GM21360 (cell line): Measurements from ENCODE around the gene RCSD1.

Source experiments
- ATAC-seq: cut with Tn5 transposase; IDR thresholded peaks from one replicate; pipeline ENCODE4 v1.9.1; 2021; ENCODE audit warnings: mild to moderate bottlenecking, moderate library complexity; ENCODE audit not compliant: unreplicated experiment

Gene RCSD1

GRCh38 chr1:167640051-167640450 lies 10.0 kb downstream of the RCSD1 start:
- ATAC-seq: no peak

GRCh38 chr1:167641786-167642500 lies 11.9 kb downstream of the RCSD1 start:
- ATAC-seq: no peak

DNA sequence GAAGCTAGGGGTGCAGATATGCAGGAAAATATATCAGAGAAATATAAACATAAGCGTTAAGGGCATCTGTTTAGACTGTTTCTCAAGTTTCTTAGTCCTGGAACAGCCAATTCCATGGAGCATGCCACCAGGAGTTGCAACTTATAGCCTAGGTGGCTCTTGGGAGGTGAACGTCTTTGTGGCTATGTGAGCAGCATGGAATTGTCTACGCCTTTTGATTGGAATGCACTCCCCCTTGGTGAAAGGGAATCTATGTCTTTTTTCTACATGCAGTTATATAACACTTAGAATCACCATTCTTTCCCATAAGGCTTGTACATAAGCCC lies 12.4 kb downstream of the RCSD1 start:
- no peak for ATAC-seq

DNA sequence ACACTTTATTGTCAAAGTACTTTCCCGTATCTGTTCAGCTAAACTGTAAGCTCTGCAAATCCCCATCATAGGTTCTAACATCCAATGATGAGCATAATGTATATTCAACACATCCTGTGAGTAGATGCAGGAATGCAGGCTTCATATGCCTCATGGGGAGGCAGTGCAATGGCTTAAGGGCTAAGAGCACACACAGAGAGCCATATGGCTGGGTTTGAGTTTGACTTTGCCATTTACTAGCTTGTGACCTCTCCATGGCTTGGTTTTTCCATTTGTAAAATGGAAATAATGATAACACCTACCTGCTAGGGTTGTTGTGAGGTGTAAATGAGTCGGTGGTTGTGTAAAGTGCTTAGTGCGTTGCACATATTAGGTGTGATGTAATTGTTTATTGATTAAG lies 13.4 kb downstream of the RCSD1 start:
- ATAC-seq: no peak

GRCh38 chr1:167644551-167644950 lies 14.5 kb downstream of the RCSD1 start:
- ATAC-seq: no peak

- ATAC-seq: no peak
Observed at GRCh38 chr1:167645140-167645541, 15.1 kb downstream of the RCSD1 start.

GRCh38 chr1:167645625-167646414 lies 15.8 kb downstream of the RCSD1 start:
- ATAC-seq: no peak

GRCh38 chr1:167648252-167648849 lies 18.3 kb downstream of the RCSD1 start:
- ATAC-seq: no peak

DNA sequence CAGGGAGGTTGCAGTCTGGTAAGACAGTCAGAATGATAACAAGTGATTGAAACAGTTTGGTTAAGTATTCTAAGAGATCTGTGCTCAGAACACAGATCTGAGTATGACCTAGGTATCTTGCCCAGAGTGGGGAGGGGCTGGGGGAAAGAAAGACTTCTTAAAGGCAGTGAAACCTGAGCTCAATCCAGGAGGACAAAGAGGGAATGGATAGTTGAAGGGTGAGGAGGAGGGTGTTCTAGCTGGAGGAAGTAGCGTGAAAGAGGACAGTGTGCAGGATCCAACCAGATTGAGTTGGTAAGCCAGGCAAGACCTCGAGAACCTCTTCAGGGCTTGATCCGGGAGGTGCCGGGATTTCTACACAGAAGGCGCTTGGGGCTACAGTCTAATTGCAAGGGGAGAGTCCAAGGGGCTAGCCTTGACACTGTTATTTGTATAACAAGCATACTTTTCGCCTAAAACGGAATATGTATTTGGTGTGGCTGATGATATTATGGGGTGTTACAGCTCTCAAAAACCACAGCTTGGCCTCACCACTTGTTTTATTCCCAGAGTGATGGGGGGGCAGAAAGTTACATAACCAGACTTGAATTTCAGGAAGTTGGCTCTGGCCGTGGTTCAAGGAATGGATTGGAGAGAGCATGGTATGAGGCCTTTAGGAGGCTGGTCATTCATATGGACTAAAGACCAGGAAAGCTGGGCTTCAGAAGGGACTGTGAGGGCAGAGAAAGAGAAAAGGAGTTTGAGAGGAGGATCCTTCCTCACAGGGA lies 19.1 kb downstream of the RCSD1 start:
- no peak for ATAC-seq

- ATAC-seq: peak; percentile 58
Observed at GRCh38 chr1:167650269-167651160, 20.5 kb downstream of the RCSD1 start.

GRCh38 chr1:167651161-167651693 lies 21.2 kb downstream of the RCSD1 start:
- no peak for ATAC-seq

GRCh38 chr1:167654975-167655575 lies 25.0 kb downstream of the RCSD1 start:
- ATAC-seq: no peak

DNA sequence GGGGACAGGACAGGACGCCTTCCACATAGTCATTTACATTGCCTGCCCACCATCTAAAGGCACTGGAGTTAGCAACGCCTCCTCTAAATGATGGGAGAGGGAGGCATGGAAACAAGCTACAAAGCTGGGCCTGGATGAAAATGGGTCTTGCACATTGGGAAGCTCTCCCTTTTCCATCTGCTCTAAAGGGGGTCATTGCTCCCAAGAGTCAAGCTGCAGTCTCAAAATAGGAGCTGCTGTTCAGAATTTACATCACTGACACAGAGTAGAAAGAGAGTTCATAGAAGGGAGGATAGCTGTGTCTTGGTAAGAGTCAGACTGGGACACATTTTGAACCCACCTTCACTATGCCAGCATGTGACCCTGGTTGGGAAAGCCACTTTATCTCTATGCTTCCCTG lies 26.6 kb downstream of the RCSD1 start:
- ATAC-seq: no peak

DNA sequence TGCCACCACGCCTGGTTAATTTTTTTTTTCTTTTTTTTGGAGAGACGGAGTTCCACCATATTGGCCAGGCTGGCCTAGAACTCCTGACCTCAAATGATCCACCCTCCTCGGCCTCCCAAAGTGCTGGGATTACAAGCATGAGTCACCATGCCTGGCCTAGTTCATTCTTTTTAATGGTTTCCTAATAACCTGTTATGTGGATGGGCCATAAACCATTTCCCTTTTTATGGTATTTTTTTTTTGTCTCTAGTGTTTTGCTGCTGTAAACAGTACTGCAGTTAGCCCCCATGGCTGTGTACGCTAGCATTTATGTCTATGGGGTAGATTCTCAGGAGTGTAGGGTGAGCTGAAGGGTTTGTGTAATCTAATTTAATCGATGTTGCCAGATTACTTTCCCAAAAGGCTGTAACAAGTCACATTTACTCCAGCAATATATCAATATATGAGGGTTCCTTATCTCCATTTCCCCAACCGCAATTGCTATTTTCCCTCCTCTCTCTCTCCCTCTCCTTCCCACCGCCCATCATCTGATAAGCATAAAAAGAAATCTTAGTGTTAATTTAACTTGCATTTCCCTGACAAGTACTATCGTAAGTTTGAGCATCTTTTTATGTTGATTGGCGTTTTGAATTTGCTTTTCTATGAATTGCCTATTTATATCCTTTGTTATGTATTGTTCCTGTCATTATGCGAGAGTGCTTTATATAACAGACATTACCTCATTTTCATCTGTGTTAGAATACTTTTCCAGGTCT lies 28.7 kb downstream of the RCSD1 start:
- ATAC-seq: no peak

DNA sequence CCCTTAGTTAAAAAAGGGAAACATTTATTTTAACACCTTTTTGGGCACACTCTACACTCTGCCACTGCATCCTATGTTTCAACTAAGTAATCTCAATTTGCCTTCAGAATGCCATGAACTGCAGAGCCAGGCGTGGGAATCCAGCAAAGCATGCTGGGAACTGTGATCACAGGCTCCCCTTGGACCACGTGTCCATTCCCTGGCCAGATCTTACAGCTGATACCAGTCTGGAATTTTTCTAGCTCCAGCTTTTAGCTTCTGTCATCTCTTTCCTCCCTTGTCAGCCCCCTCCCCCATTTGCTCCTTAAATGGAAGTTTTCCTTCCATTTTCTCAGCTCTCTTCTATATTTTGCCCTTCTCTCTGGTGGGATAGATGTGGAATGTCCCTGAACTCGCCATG lies 29.4 kb downstream of the RCSD1 start:
- ATAC-seq: no peak

DNA sequence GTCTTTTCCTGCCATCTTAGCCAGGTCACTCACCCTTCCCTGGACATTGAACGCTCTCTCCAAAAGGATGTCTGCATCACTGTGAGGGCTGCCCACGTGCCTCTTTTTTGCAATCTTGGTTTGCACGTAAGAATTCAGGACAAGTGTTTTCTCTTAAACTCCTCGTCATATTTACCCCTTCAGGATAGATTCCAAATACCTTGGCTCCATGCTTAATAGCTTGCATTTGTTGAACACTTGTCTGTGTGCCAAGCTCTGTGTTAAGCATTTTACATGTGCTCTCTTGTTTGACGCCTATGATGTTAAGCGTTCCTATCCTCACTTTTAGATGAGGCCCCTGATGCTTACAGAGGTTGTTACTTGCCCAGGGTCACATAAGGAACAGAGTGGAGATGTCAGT lies 29.8 kb downstream of the RCSD1 start:
- no peak for ATAC-seq

GRCh38 chr1:167661527-167662426 lies 31.7 kb downstream of the RCSD1 start:
- ATAC-seq: no peak
